ENCODE measurements around the gene ADH1B. TPM values are rescaled to one million over a fixed set of nuclear protein-coding genes. Genes with fewer than 3 reads are reported as not detected.

Gene ADH1B
- total RNA-seq, 1 experiment from 2014 or later = 1.0 TPM

- Mint-ChIP-seq H3K4me3 (no peak overlapping the region), H3K36me3 (peaks cover 10% of the 10 kb centered on the region), H3K4me1 (peaks cover 10% of the 10 kb centered on the region), H3K27me3 (ENCODE audit: low read depth) (no peaks in the 10 kb centered on the region), H3K27ac (no peak overlapping the region), H3K9me3 (peaks cover 51% of the 10 kb centered on the region)
- TF ChIP-seq RORB (CRISPR knock-in tag; IDR thresholded peaks at IDR 0.05) (no peak), PRRX2 (CRISPR knock-in tag; IDR thresholded peaks at IDR 0.05) (no peak), ERG (CRISPR knock-in tag; IDR thresholded peaks at IDR 0.05) (no peak), USF1 (CRISPR knock-in tag; IDR thresholded peaks at IDR 0.05) (no peak), FOXP1 (CRISPR knock-in tag; IDR thresholded peaks at IDR 0.05; ENCODE audit: borderline replicate concordance) (no peak), NFE2L1 (CRISPR knock-in tag; IDR thresholded peaks at IDR 0.05) (no peak), FOXK1 (CRISPR knock-in tag; IDR thresholded peaks at IDR 0.05) (no peak)
- TF ChIP-seq, protein P1, sequence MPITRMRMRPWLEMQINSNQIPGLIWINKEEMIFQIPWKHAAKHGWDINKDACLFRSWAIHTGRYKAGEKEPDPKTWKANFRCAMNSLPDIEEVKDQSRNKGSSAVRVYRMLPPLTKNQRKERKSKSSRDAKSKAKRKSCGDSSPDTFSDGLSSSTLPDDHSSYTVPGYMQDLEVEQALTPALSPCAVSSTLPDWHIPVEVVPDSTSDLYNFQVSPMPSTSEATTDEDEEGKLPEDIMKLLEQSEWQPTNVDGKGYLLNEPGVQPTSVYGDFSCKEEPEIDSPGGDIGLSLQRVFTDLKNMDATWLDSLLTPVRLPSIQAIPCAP (CRISPR knock-in tag; IDR thresholded peaks at IDR 0.05) = no peak
- TF ChIP-seq, protein P2, sequence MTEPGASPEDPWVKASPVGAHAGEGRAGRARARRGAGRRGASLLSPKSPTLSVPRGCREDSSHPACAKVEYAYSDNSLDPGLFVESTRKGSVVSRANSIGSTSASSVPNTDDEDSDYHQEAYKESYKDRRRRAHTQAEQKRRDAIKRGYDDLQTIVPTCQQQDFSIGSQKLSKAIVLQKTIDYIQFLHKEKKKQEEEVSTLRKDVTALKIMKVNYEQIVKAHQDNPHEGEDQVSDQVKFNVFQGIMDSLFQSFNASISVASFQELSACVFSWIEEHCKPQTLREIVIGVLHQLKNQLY (CRISPR knock-in tag; IDR thresholded peaks at IDR 0.05) = no peak
- TF ChIP-seq, protein P3, sequence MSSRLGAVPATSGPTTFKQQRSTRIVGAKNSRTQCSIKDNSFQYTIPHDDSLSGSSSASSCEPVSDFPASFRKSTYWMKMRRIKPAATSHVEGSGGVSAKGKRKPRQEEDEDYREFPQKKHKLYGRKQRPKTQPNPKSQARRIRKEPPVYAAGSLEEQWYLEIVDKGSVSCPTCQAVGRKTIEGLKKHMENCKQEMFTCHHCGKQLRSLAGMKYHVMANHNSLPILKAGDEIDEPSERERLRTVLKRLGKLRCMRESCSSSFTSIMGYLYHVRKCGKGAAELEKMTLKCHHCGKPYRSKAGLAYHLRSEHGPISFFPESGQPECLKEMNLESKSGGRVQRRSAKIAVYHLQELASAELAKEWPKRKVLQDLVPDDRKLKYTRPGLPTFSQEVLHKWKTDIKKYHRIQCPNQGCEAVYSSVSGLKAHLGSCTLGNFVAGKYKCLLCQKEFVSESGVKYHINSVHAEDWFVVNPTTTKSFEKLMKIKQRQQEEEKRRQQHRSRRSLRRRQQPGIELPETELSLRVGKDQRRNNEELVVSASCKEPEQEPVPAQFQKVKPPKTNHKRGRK (CRISPR knock-in tag; IDR thresholded peaks at IDR 0.05; ENCODE audit: borderline replicate concordance) = no peak
- TF ChIP-seq, protein P4, sequence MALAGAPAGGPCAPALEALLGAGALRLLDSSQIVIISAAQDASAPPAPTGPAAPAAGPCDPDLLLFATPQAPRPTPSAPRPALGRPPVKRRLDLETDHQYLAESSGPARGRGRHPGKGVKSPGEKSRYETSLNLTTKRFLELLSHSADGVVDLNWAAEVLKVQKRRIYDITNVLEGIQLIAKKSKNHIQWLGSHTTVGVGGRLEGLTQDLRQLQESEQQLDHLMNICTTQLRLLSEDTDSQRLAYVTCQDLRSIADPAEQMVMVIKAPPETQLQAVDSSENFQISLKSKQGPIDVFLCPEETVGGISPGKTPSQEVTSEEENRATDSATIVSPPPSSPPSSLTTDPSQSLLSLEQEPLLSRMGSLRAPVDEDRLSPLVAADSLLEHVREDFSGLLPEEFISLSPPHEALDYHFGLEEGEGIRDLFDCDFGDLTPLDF (CRISPR knock-in tag; IDR thresholded peaks at IDR 0.05) = no peak
- CTCF ChIA-PET = no interaction called here
- no peak for ATAC-seq
- POLR2A ChIA-PET = no interaction called here
- DNase-seq (ENCODE audit: low spot score) = no peak
Measured at GRCh38 chr4:99324979-99325378, 3.8 kb upstream of the ADH1B start.

DNA sequence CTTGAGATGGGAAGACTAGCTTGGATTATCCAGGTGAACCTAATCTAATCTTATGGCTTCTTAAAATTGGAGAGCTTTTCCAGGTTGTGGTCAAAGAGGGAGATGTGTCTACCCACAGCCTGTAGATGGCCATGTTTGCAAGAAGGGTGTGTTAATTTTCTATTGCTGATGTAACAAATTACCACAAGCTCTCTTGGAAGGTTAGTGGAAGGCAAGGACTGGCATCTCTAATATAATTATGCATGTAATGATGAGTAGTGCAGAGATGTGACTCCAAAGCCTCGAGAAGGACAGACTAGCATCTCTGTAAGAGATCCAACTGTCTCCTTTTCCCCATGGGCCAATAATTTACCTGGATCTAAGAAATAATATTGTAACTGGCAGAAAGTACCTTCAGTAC lies 3.2 kb upstream of the ADH1B start:
- DNase-seq (ENCODE audit: low spot score) (no peak), ATAC-seq (no peak)
- Mint-ChIP-seq H3K27me3 (ENCODE audit: low read depth) (no peaks in the 10 kb centered on the region), H3K36me3 (peaks cover 10% of the 10 kb centered on the region), H3K9me3 (peaks cover 45% of the 10 kb centered on the region), H3K27ac (no peak overlapping the region), H3K4me3 (no peak overlapping the region), H3K4me1 (peaks cover 10% of the 10 kb centered on the region)
- POLR2A ChIA-PET = no interaction called here
- CTCF ChIA-PET = no interaction called here
- TF ChIP-seq ZNF317 (CRISPR knock-in tag; IDR thresholded peaks at IDR 0.05; ENCODE audit: borderline replicate concordance, low read depth) (no peak), CREB1 (CRISPR knock-in tag; IDR thresholded peaks at IDR 0.05) (no peak), OVOL2 (CRISPR knock-in tag; IDR thresholded peaks at IDR 0.05; ENCODE audit: borderline replicate concordance) (no peak), HMGA2 (CRISPR knock-in tag; IDR thresholded peaks at IDR 0.05) (no peak), TEAD4 (CRISPR knock-in tag; IDR thresholded peaks at IDR 0.05) (no peak), ETV6 (CRISPR knock-in tag; IDR thresholded peaks at IDR 0.05) (no peak), NR2C2 (CRISPR knock-in tag; IDR thresholded peaks at IDR 0.05) (no peak), NR1H2 (CRISPR knock-in tag; IDR thresholded peaks at IDR 0.05) (no peak), ZNF281 (CRISPR knock-in tag; IDR thresholded peaks at IDR 0.05) (no peak), PRRX2 (CRISPR knock-in tag; IDR thresholded peaks at IDR 0.05) (no peak)
- TF ChIP-seq, protein P5, sequence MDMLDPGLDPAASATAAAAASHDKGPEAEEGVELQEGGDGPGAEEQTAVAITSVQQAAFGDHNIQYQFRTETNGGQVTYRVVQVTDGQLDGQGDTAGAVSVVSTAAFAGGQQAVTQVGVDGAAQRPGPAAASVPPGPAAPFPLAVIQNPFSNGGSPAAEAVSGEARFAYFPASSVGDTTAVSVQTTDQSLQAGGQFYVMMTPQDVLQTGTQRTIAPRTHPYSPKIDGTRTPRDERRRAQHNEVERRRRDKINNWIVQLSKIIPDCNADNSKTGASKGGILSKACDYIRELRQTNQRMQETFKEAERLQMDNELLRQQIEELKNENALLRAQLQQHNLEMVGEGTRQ (CRISPR knock-in tag; IDR thresholded peaks at IDR 0.05) = no peak

Data from WTC11 (cell line).